ENCODE results near the gene SLC12A7.

DNA sequence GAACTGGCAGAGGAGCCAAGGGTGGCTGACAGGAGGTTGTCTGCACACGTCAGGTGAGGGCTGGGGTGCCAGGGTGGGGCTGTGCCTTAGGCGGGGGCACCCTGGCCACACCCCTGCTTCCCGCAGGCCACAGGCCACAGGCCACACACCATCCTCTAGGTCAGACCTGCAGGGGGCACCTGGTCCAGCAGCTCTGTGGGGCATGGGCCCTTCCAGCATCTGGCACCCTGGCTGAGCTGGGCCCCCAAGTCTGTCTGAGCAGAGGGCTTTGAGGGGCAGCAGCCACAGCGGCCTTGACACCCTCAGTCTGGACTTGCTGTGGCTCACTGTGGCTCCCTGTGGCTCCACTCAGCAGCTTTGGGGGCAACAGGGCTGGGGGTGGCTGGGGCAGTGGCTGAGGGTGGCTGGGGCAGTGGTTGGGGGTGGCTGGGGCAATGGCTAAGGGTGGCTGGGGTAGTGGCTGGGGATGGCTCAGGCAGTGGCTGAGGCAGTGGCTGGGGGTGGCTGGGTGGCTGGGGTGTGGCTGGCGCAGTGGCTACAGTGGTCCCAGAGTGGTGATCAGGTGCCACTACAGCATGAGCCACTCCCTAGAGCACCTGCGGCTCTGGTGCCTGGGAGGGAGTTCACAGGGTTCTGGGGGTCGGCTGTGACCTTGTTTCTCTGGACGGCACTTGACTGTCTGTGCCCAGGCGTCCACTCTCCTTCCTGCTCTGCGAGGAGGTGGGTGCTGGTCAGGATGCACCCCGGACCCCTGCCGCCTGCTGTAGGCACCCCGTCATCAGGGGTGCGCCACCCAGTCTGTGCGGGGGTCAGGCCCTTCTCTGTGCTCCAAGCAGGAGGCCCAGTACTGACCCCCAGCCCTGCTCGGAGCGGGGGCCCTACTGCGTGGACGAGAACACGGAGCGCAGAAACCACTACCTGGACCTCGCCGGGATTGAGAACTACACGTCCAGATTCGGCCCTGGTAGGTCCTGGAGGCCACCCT, 76.2 kb downstream of the SLC12A7 start:
- TF ChIP-seq, protein P1, sequence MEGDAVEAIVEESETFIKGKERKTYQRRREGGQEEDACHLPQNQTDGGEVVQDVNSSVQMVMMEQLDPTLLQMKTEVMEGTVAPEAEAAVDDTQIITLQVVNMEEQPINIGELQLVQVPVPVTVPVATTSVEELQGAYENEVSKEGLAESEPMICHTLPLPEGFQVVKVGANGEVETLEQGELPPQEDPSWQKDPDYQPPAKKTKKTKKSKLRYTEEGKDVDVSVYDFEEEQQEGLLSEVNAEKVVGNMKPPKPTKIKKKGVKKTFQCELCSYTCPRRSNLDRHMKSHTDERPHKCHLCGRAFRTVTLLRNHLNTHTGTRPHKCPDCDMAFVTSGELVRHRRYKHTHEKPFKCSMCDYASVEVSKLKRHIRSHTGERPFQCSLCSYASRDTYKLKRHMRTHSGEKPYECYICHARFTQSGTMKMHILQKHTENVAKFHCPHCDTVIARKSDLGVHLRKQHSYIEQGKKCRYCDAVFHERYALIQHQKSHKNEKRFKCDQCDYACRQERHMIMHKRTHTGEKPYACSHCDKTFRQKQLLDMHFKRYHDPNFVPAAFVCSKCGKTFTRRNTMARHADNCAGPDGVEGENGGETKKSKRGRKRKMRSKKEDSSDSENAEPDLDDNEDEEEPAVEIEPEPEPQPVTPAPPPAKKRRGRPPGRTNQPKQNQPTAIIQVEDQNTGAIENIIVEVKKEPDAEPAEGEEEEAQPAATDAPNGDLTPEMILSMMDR (IDR thresholded peaks at IDR 0.05): no peak
- no peak for TF ChIP-seq POLR2A (IDR thresholded peaks at IDR 0.05)

Measured in heart left ventricle (tissue), 13 donors.